ENCODE results near the gene SLC29A1.

SLC29A1 gene

DNA sequence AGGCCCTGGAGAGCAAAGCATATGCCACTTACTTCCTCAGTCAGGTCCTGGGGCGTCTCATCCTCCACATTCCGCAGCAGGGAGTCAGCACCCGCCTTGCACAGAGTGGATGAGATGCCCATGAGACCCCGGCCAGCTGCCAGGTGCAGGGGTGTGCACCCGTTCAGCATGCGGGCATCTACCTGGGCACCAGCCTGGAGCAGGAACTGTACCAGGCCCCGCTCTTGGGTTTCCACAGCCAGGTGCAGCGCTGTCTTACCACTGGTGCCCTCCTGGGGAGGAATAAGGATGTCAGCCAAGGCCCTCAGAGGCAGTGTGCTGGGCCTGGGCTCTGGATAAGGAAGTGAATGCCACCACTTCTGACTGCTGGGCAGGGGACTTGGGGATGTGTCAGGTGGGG lies 36.6 kb downstream of the SLC29A1 start:
- Mint-ChIP-seq H3K4me1 (ENCODE audit: low read depth) (peaks cover 71% of the 10 kb centered on the region), H3K27ac (peak overlapping the region; percentile 75), H3K36me3 (ENCODE audit: low read depth) (peaks cover 52% of the 10 kb centered on the region), H3K4me3 (no peak overlapping the region), H3K9me3 (no peaks in the 10 kb centered on the region), H3K27me3 (no peaks in the 10 kb centered on the region)

DNA sequence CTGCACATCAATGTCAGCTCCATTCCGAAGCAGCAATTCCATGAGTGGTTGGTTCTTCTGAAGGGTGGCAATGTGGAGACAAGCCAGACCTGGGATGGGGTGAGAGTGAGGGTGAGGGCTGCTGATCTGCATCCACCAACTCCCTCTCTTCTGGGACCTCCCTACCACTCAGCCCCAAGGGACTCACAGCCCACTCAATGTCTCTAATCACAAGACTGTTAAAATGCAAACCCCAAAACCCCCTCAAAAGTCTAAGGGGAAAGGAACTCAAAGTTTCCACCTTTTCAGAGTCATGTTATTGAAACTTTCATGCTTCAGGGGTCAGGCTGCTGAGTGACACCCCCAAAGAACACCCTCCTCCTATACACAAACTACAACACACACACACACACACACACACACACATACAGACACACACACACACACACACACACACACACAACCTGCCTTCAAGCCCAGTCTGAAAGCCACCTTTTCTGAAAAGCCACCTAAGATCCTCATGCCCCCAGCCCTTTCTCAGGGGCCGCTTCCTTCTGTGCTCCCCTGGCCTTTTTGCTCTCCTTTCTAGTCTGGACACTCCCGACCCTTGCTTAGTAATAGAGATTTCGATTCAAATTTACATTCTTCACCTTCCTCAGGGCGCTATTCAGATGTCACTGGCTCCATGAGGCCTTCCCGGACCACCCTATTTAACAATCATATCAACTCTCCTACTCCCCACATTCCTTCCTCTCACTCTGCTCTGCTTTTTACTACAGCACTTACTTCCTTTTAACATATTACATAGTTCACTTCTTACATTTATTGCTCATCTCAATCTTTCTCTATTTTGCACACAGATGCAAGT lies 37.3 kb downstream of the SLC29A1 start:
- peak overlapping the region; percentile 44 for H3K4me3 Mint-ChIP-seq
- H3K36me3 Mint-ChIP-seq (ENCODE audit: low read depth): peaks cover 45% of the 10 kb centered on the region
- no peaks in the 10 kb centered on the region for H3K27me3 Mint-ChIP-seq
- peak overlapping the region; percentile 75 for H3K27ac Mint-ChIP-seq
- H3K9me3 Mint-ChIP-seq: no peaks in the 10 kb centered on the region
- H3K4me1 Mint-ChIP-seq (ENCODE audit: low read depth): peaks cover 69% of the 10 kb centered on the region

DNA sequence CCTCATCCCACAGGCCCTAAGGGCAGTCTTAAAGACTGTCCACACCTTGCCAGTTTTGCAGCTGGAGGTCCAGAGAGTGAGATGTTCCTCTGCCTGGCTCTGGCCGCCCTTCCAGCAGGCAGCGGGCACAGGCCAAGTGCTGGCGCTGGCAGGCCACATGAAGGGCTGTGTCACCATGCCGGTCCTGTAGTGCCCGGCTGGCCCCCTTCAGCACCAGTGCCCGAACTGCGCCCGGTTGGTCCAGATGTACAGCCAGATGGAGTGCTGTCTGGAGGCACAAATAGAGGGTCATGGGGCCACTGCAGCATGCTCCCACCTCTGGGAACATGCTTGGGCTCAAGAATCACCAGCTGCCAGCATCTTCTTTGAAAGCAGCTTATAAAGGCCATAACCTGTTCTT lies 38.2 kb downstream of the SLC29A1 start:
- H3K4me3 Mint-ChIP-seq: peak overlapping the region; percentile 93
- peaks cover 39% of the 10 kb centered on the region for H3K36me3 Mint-ChIP-seq (ENCODE audit: low read depth)
- no peaks in the 10 kb centered on the region for H3K9me3 Mint-ChIP-seq
- H3K27ac Mint-ChIP-seq: no peak overlapping the region
- no peaks in the 10 kb centered on the region for H3K27me3 Mint-ChIP-seq
- peaks cover 69% of the 10 kb centered on the region for H3K4me1 Mint-ChIP-seq (ENCODE audit: low read depth)

DNA sequence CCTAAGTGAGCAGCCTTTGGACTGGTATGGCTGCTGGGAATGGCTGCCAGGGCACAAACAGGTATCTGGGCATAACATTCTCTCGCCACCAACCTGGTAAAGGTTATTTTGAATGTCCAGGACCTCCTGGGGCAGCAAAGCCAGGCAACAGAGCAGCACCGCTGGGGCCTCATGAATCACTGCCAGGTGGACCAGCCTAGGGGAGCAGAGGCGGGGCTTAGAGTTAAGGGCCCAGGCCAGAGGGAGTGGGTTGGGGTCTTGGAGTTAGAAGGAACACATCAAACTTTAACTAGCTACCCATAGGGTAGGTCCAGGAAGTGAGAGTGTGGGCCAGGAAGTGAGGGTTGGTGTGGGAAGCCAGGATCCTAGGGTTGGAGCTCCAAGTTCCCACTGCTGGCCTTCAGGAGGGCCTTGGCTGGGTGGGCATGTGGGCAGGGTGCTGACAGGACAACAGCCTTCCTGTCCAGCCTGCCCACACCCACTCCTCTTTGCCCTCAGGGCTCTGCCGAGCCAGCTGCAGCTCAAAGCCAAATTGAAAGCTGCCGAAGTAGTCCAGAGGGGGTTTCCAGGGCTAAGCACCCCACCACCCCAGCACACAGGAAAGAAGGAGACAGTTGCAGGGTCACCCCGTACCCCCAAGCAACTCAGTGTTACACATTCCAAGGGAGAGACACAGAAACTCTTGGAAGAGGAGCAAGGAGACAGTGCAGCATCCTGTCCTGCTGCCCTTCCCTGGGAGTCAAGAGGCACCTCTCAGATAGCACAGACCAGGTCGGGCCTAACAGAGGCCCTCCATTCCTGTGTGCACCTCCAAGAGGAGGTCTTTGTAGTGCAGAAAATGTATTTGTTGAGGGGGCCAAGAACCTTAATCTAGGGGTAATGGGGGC lies 39.3 kb downstream of the SLC29A1 start:
- Mint-ChIP-seq H3K27ac (peak overlapping the region; percentile 93), H3K36me3 (ENCODE audit: low read depth) (peaks cover 37% of the 10 kb centered on the region), H3K9me3 (no peaks in the 10 kb centered on the region), H3K4me3 (peak overlapping the region; percentile 93), H3K27me3 (peaks cover 2% of the 10 kb centered on the region), H3K4me1 (ENCODE audit: low read depth) (peaks cover 72% of the 10 kb centered on the region)

DNA sequence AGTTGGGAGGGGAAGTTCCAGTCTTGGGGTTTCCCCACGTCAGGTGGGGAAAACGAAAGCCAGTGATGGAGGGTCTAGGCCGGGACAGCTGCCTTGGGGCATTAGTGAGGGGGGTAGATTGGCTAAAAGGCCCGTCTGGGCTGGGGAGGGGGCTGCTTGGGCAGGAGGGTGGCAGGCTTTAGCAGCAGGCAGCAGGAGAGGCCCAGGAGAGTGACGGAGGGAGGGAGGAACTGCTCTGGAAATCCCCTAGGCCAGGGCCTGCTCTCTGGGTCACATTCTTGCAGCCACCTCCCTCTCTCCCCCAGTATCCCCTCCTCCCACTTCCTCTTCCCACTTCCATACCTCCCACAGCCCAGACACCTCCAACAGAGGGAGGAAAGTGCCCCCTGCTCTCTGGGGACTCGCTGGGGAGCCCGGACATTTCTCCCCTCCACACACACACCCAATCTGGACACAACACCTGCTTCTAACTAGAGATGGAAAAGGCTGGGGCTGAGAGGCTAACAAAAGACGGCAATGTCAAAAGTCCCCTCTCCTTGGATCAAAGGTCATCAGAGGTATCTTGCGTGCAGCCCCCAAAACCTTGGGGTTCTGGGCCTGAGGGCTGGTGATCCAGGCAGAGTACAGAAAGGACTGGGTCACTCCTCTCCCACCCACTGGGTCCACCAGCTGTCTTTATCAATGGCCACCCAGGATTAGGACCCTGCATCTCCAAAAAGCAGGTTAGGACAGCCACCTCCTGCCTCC lies 40.1 kb downstream of the SLC29A1 start:
- H3K4me3 Mint-ChIP-seq: peak overlapping the region; percentile 93
- no peaks in the 10 kb centered on the region for H3K9me3 Mint-ChIP-seq
- peaks cover 6% of the 10 kb centered on the region for H3K27me3 Mint-ChIP-seq
- peaks cover 28% of the 10 kb centered on the region for H3K36me3 Mint-ChIP-seq (ENCODE audit: low read depth)
- H3K4me1 Mint-ChIP-seq (ENCODE audit: low read depth): peaks cover 64% of the 10 kb centered on the region
- peak overlapping the region; percentile 93 for H3K27ac Mint-ChIP-seq

- H3K4me1 Mint-ChIP-seq (ENCODE audit: low read depth): peaks cover 60% of the 10 kb centered on the region
- H3K4me3 Mint-ChIP-seq: peak overlapping the region; percentile 93
- no peaks in the 10 kb centered on the region for H3K9me3 Mint-ChIP-seq
- peak overlapping the region; percentile 93 for H3K27ac Mint-ChIP-seq
- H3K27me3 Mint-ChIP-seq: peaks cover 14% of the 10 kb centered on the region
- H3K36me3 Mint-ChIP-seq (ENCODE audit: low read depth): peaks cover 21% of the 10 kb centered on the region
These were observed 41.0 kb downstream of the SLC29A1 start for GRCh38 chr6:44264154-44265006.

DNA sequence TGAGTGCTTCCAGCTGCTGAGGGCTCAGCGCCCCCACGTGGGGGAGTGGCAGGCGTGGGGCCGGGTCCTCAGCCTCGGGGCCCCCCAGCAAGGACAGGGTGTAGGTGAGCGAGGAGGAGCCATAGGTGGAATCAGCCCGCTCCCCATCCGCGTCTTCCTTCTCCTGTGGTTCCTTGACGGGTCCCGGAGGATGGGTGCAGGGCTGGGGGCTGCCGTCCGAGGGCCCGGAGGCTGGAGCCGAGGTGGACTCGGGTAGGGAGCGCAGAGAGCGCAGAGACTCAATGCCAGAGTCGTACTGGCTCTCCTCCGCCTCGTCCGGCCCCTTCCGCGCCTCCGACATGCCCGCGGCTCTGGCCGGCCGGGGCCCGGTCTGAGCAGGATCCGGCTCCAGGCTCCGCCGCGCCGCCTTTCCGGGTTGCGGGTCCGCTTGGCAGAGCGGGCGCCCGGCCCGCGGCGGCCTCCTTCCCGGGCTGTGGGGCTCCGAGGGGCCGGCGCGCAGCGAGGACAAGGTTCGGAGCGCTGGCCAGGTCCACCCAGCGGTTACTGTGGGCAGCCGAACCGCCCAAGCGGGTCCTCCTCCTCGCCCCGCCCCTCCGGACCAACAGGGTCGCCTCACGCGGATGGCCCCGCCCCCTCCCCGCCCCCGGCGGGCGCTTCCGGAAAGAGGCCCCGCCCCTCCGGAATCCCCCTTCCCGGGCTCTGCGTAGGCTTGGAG lies 41.8 kb downstream of the SLC29A1 start, which contains the start of gene NFKBIE:
Gene NFKBIE, minus strand, starts transcription at position 545 of the 715 bp plus-strand sequence. Its CDS starts 205 bp downstream, at position 340.
- peak within 1 kb of the TSS; percentile 93 for H3K27ac Mint-ChIP-seq
- peaks cover 22% of the 10 kb centered on the region for H3K27me3 Mint-ChIP-seq
- H3K4me3 Mint-ChIP-seq: peak within 1 kb of the TSS; percentile 93
- H3K36me3 Mint-ChIP-seq (ENCODE audit: low read depth): peaks cover 15% of the 10 kb centered on the region
- no peaks in the 10 kb centered on the region for H3K9me3 Mint-ChIP-seq
- peaks cover 66% of the 10 kb centered on the region for H3K4me1 Mint-ChIP-seq (ENCODE audit: low read depth)

DNA sequence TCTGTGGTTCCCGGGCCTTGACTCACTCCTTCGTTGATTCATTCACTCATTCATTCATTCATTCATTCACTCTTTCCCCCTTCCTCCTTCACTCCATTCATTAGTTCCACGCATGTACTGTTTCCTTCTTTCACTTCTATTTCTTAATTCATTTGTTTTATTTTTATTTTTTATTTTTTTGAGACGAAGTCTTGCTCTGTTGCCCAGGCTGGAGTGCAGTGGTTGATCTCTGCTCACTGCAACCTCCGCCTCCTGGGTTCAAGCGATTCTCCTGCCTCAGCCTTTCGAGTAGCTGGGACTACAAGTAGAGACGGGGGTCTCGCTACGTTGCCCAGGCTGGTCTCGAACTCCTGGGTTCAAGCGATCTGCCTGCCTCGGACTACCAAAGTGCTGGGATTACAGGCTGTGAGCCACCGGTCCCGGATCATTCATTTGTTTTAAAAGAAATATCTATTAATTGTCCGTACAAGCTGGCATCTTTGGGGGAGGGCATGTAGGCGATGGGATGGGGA lies 42.4 kb downstream of the SLC29A1 start:
- Mint-ChIP-seq H3K27me3 (peaks cover 22% of the 10 kb centered on the region), H3K4me3 (peak overlapping the region; percentile 93), H3K9me3 (no peaks in the 10 kb centered on the region), H3K4me1 (ENCODE audit: low read depth) (peaks cover 60% of the 10 kb centered on the region), H3K27ac (peak overlapping the region; percentile 67), H3K36me3 (ENCODE audit: low read depth) (peaks cover 11% of the 10 kb centered on the region)

DNA sequence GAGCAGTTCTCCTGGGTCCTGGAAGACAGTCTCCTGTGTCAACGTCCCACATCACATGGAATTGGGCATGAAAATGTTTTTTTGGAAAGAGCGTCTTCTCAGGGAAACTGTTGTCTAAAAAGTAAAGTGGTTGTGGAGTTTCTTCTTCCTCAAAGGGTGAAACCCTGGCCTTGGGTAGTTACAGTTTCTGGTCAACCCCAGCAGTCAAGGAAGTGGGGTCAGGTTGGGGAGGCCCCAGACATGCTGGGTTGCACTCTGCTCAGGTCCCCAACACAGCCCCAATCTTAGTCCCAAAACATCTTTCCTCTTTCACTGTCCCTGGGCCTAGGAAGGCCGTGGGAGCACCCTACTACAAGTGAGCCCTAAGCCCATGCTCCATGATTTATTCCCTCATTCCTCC lies 43.0 kb downstream of the SLC29A1 start:
- Mint-ChIP-seq H3K9me3 (no peaks in the 10 kb centered on the region), H3K4me1 (ENCODE audit: low read depth) (peaks cover 58% of the 10 kb centered on the region), H3K36me3 (ENCODE audit: low read depth) (peaks cover 6% of the 10 kb centered on the region), H3K27ac (peak overlapping the region; percentile 67), H3K4me3 (peak overlapping the region; percentile 93), H3K27me3 (peaks cover 26% of the 10 kb centered on the region)

DNA sequence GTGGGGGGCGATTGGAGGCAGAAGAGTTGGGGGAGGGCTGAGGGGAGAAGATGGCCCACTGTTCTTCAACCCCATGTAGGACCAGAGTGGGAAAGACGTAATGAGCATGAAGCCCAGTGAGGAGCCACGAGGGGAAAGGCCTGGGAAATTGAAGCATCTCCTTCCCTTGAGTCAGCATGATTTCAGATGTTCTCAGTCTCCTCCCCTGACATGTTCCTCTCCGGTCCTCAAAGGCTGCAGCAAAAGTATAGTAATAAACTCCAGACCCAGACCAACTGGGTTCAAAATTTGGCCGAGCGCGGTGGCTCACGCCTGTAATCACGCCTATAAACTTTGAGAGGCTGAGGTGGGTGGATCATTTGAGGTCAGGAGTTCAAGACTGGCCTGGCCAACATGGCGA lies 43.9 kb downstream of the SLC29A1 start:
- peaks cover 52% of the 10 kb centered on the region for H3K4me1 Mint-ChIP-seq (ENCODE audit: low read depth)
- H3K9me3 Mint-ChIP-seq: no peaks in the 10 kb centered on the region
- H3K27me3 Mint-ChIP-seq: peaks cover 35% of the 10 kb centered on the region
- H3K27ac Mint-ChIP-seq: no peak overlapping the region
- peaks cover 2% of the 10 kb centered on the region for H3K36me3 Mint-ChIP-seq (ENCODE audit: low read depth)
- H3K4me3 Mint-ChIP-seq: no peak overlapping the region

- Mint-ChIP-seq H3K27me3 (peaks cover 43% of the 10 kb centered on the region), H3K27ac (no peak overlapping the region), H3K4me1 (ENCODE audit: low read depth) (peaks cover 43% of the 10 kb centered on the region), H3K4me3 (no peak overlapping the region), H3K9me3 (no peaks in the 10 kb centered on the region), H3K36me3 (ENCODE audit: low read depth) (no peaks in the 10 kb centered on the region)
These were observed 44.8 kb downstream of the SLC29A1 start for GRCh38 chr6:44268095-44268628.

GRCh38 chr6:44269178-44269920 lies 46.0 kb downstream of the SLC29A1 start:
- Mint-ChIP-seq H3K27ac (peak overlapping the region; percentile 36), H3K4me1 (ENCODE audit: low read depth) (peaks cover 34% of the 10 kb centered on the region), H3K27me3 (peaks cover 53% of the 10 kb centered on the region), H3K36me3 (ENCODE audit: low read depth) (no peaks in the 10 kb centered on the region), H3K4me3 (peak overlapping the region; percentile 45), H3K9me3 (no peaks in the 10 kb centered on the region)

Measured in stimulated activated naive CD8-positive, alpha-beta T cell treated with anti-CD3 and anti-CD28 coated beads, Interleukin-15, Interleukin-2, amounts not matched to agents 100 ng/mL and 50 ng/mL, for 24 hours (primary cell).